NOMO-1 treated with dmso at 0.1 percent for 144 hours (cell line): ENCODE results near the gene ZFP90.
"Not testable (repeated sequence)": the region's sequence is repeated elsewhere in the genome, so short reads cannot be mapped to it uniquely, and the experiment has no call there.

Source experiments
- DNase-seq: peaks from one replicate; lab custom pipeline; 2025; ENCODE audit not compliant: unreplicated experiment; lab: John Stamatoyannopoulos, UW

ZFP90 gene

DNA sequence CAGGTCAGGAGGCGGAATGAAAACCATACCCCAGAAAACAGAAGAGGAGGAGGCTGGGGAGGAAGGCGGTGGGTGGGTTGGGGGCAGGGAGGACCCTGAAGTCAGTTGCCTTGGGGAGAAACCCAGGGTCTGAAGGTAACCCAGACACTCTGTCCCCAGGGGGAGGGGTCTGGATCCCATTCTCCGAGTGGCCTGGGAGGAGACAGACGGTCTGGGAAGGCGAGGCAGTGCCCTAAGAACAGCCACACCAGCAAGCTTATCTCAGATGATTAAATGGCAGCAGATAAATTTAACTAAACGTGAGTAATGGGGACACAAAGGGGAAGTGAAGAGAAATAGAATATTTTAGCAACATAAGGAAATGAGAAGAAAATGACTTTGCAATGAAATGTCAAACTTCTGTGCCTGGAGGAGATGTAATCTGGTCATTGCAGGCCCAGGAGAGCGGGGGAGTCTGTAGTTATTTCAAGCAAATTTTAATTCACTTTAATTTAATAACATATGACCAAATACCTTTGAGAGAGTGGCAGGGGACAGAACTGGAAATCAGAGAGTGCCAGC is 21.4 kb upstream of the ZFP90 start:
- DNase-seq = no peak

DNA sequence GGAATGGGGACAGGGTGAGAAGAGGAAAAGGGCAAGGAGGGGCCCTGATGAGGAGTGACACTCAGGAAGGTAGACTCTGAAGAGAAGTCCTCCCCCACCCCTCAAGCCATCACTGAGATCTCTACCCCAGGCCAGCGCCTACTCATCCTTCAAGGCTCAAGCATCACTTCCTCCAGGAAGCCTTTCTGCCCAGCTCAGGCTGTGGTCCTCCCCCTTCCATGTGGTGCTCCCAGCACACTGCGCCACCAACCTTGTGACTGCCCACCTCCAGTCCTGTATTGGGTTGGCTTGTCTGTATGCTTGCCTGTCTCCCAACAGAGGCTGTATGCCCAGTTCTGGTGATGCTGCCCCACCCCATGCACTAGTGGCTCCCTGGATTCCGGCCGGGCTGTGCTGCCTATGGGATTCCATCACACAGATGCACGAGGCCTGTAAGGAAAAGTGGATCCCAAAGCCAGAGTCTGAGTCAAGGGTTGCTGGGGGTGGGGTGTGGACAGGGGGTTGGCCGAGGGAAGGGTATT is 19.8 kb upstream of the ZFP90 start:
- DNase-seq = no peak

DNA sequence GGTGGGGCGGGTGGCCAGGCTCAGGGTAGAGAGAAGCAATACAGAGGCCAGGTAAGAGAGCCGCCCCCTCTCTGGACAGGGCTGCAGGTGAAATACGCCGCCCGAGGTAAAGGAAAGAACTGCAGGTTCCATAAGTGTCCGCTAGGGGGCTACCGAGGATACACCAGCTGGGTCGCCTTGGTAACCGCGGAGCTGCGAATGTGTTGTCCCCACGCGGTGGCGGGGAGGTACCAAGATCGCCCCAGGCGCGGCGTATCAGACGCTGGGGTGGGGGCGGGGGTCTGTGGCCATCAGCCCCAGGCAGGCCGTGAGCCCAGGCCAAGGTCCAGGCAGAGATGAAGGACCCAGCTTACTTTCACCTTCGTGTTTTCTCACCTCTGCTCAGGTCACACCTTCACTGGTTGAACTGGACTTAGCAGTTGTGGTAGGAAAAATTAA is 18.4 kb upstream of the ZFP90 start:
- DNase-seq = peak; percentile 52

DNA sequence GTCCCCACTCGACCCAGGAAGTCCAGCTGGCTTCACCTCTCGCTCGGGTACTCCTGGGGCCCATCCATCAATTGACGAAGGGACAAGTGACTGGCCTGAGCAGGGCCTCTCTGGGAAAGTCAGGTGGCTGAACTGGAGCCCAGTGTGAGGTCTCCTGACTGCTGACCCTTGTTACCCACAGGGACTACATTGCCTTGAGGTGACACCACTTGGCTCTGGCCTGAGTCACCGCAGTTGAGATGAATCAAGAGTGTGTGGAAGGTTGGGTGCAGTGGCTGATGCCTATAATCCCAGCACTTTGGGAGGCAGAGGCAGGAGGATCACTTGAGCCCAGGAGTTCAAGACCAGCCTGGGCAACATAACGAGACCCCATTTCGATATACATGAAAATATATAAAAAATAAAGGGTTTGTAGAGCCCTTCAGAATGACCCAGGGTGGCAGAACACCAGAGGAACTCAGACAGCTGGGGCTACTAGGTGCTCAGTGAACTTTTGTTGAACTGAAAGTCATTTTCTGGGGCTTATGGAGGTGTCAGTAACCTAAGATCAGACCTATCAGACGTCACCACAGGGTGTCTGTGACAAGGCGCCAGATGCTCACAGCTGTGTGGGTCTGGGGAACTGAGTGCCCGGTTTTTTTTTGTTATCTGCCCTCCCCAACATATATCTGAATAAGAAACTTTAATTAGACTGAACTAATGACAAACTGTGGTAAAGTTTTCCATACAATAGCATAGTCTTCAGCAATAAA is 14.8 kb upstream of the ZFP90 start:
- DNase-seq = no peak

DNA sequence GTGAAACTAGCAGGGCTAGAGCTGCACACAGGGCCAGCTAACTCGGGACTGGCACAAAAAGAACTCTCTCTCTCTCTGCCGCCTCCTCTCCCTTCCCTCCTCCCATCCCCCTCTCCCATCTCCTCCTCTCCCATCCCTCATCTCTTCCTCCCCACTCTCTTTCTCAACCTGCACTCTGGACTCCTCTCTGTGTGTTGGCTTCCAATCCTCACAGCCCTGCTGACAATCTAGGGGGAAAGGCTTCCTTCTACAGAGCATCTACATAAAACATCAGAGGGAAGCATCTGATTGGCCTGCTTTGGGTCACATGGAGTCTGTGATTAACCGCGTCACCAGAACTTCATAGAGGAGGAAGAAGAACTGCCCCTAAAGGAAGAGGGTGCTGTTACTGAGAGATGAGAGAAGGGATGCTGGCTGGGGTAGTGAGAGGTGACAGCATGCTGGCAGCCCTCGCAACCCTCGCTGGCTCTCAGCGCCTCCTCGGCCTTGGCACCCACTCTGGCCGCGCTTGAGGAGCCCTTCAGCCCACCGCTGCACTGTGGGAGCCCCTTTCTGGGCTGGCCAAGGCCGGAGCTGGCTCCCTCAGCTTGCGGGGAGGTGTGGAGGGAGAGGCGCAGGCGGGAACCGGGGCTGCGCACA is 12.8 kb upstream of the ZFP90 start:
- DNase-seq = no peak

DNA sequence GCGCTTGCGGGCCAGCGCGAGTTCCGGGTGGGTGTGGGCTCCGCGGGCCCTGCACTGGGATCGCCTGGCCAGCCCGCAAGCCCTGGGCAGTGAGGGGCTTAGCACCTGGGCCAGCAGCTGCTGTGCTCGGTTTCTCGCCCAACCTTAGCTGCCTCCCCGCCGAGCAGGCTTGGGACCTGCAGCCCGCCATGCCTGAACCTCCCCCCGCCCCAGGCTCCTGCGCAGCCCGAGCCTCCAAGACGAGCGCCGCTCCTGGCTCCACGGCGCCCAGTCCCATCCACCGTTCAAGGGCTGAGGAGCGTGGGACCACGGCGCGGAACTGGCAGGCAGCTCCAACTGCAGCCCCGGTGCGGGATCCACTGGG is 12.3 kb upstream of the ZFP90 start:
- DNase-seq = no peak

DNA sequence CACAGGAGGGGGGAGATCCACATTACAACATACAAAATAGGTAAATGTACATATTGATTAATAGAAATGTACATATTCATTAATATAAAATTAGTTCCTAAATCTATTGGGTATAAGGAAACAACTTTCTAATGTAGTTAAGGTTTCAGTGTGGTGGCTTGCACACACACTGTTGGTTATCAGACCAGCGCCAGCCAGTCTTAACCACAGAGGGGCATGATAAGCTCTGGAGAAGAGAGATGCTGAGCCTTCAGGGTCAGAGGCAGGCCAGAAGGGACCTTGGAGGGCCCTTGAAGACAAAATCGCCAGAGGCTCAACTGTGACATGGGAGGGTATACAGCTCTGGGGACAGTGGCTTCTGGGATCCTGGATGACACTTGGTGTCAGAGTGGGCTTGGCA is 10.9 kb upstream of the ZFP90 start:
- no peak for DNase-seq

DNA sequence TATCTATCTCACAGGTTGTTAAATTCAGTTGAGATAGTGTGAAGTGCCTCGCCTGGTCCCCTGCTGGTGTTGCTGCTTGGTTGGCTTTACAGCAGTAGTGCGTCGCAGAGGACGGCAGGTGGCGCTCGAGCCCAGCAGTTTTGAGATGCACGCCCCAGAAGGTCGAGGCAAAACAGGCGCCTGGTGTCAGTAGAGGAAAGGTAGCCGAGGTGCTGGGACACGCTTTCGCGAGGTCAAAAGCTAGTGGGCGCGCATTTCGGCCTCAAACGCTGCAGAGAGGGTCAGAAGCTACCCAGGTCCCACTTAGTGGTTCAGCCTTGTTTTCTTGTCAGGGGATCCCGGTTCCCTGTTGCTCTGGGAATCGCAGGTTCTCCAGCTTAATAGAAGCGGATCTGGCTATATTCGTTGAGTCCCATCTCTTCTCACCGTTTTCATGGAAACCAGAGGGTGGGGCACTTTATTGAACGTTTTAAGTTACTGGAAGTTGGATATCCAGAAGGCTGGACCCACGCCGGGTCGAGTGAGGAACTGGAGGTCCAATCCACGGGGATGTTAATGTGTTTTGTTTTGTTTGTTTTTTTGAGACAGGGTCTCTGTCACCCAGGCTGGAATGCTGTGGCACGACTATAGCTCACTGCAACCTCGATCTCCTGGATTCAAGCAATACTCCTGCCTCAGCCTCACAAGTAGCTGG is 10.3 kb upstream of the ZFP90 start:
- DNase-seq = peak; percentile 81

DNA sequence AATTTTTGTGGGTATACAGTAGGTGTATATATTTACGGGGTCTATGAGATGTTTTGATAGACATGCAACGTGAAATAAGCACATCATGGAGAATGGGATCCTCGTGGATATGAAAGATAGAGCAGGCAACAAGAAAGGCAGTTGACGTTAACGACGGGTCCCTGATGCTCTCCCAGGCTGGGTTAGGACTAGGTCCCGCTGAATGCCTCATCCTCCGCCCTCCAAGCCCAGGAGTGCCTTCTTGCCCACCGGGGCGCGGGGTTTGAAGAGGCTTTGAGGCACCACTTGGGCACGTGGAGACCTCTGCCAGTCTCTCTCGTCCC is 9.5 kb upstream of the ZFP90 start:
- DNase-seq = no peak

DNA sequence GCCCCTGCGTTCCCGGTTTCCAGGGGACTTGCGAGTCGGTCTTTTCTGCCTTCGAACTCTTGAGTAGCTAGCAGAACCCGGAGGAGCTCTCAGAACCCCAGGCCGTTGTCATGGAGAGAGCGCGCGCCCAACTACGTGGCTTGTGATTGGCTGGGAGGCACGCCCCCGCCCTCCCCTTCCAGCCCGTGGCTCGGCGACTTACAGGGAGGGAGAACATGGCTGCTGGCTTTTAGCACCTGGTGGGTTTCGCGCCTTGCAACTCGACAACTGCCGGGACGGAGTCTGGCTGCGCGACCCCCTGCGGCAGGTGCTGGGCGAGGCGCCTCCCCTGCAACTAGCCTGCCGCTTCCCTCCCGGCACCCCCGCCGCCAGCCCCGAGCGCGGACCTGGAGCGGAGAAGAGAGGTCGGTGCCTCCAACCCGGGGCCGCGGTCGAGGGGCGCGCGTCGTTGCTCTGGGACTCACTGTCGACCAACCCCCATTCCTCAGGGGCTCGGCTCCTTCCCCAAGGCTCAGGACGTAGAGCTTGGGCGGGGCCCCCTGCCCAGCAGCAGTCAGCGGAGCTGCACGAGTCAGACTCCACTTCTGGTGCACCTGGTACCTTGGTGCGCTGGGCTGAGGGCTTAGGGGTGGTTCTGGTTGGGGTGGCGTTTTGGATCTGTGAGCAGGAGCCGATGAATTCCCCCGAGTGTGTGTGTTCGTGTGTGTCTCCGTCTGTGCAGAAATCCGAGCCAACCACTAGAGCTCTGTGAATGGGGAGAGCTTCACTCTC is 9.0 kb upstream of the ZFP90 start:
- peak; percentile 70 for DNase-seq

DNA sequence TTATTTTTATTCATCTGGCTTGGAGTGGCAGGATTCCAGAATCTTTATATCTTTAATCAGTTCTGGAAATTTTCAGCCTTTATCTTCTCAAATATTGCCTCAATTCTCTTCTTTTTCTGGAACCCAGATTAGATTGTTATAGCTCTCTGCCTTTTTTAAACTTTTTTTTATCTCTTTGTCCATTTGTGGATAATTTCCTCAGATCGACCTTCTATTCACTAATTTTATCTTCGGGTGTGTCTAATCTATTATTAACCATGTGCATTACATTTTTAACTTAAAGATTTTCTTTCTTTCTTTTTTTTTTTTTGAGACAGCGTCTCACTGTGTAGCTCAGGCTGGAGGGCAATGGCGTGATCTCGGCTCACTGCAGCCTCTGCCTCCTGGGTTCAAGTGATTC is 5.2 kb upstream of the ZFP90 start:
- DNase-seq = no peak

DNA sequence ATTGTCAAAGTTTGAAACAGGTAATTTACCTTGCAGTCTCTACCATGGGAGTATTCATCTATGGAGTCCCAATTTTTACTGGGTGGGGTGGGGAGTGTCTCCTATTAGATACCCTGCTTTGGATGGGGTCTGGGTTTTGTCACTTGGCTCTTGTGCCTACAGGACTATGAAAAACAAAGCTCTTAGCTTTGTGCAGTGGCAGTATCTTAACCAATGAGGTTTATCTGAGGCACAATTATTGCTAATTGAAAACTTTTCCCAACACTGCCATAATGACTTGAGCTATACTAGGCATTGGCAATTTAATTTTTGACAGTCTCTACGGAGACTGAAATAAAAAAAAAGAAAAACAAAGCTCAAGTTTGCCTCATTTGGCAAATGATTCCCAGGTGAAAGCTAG is 3.8 kb upstream of the ZFP90 start:
- no peak for DNase-seq

DNA sequence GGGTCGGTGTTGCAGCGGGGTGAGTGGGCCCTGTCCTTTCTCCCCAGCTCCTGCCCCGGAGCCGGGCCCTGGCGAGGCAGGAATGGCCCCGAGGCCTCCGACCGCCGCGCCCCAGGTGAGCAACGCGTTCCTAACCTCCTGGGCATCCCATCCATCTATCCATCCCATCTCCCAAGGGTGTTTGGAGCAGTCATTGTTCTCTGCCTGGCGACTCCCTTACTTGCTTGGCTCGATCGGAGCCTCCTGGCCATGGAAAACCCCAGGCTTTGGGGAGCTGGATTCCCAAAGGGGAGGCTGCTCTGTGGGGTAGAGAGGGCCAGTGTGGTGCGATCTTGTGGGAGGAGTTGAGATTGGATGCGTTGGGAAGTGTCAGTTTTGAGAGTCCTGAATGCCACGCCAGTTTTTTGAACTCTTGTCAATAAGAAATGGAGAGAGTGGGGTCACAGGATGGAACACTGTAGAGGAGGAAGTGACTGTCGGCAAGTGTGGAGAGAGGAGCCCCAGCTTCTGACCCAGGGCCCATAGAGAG is 684 bp downstream of the ZFP90 start:
- DNase-seq = peak; percentile 12

DNA sequence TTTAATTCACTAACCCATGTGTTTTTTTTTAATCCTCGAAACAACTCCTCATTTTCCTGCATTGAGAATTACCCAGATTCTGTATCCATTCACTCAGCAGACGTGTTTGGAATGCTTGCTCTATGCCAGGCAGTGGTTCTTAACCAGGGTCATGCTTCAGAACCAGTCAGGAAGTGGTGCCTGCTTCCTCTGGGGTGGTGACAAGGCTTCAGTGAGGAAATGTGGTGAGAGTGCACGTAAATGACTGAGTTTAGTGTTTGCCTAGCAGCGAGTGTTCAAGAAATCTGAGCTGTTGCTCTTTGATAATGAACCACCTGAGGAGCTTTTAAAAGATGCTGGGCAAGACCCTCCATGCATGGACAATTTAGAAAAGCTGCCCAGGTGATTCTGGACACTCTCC is 9.9 kb downstream of the ZFP90 start:
- no peak for DNase-seq

DNA sequence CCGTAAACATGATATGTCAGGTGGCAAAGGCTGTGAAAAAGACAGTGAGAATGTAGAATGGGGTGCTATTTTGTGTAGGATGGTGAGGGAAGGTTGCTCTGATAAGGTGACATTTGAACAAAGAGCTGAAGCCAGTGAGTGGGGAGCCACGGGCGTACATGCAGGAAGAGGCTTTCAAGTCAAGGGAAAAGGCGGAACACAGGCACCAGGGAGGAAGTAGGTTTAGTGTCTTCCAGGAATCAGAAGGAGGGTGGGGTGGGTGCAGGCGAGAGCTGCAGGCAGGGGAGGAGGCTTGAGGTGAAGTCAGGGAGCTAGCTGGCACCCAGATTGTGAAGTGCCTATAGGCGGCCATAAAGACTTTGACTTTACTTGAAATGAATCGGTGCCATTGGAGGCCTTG is 14.1 kb downstream of the ZFP90 start:
- no peak for DNase-seq

DNA sequence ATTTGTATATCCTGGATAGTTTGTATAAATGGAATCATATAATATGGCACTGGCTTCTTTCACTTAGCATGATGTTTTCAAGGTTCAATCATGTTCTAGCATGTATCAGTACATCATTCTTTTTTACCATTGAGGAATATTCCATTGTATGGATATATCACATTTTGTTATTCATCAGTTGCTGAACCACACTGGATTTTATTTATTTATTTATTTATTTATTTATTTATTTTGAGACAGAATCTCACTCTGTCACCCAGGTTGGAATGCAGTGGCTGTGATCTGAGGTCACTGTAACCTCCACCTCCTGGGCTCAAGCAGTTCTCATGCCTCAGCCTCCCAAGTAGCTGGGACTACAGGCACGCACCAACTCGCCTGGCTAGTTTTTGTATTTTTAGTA is 21.2 kb downstream of the ZFP90 start:
- DNase-seq = not testable (repeated sequence)

DNA sequence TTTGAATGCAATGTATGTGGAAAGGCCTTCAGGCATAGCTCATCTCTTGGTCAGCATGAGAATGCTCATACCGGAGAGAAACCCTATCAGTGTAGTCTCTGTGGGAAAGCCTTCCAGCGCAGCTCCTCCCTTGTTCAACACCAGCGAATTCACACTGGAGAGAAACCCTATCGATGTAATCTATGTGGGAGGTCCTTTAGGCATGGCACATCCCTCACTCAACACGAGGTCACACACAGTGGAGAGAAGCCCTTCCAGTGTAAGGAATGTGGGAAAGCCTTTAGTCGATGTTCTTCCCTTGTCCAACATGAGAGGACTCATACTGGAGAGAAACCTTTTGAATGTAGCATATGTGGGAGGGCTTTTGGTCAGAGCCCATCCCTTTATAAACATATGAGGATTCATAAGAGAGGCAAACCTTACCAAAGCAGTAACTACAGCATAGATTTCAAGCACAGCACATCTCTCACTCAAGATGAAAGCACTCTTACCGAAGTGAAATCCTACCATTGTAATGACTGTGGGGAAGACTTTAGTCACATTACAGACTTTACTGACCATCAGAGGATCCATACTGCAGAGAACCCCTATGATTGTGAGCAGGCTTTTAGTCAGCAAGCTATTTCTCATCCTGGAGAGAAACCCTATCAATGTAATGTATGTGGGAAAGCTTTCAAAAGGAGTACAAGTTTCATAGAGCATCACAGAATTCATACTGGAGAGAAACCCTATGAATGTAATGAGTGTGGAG is 24.7 kb downstream of the ZFP90 start:
- no peak for DNase-seq

DNA sequence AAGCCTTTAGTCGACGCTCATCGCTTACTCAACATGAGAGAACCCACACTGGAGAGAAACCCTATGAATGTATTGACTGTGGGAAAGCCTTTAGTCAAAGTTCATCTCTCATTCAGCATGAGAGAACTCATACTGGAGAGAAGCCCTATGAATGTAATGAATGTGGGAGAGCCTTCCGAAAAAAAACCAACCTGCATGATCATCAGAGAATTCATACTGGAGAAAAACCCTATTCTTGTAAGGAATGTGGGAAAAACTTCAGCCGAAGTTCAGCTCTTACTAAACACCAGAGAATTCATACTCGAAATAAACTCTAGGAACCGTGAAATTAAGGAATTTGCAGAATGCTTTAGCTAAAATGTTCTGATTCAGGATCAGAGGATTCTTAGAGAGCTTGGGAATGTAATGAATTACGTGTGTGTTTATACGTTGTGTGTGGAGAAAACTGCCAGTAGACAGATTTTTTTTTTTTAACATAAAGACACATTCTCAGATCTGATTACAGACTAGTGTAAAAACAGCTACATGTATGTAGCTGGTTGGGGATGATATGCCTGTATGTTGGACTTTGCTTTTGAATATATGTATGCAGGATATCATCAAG is 25.4 kb downstream of the ZFP90 start:
- DNase-seq = no peak

DNA sequence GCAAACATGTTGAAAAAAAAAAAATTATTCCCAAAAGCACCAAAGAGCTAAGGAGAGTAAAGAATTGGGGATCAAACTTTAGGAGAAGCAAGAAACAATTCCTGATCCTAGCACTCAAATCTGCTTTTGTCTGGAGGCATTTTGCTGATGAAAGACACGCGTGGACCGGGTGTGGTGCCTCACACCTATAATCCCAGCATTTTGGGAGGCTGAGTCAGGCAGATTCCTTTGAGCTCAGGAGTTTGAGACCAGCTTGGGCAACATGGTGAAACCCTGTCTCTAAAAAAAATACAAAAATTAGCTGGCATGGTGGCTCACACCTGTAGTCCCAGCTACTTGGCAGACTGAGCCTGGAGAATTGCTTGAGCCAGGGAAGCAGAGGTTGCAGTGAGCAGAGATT is 35.4 kb downstream of the ZFP90 start:
- no peak for DNase-seq

DNA sequence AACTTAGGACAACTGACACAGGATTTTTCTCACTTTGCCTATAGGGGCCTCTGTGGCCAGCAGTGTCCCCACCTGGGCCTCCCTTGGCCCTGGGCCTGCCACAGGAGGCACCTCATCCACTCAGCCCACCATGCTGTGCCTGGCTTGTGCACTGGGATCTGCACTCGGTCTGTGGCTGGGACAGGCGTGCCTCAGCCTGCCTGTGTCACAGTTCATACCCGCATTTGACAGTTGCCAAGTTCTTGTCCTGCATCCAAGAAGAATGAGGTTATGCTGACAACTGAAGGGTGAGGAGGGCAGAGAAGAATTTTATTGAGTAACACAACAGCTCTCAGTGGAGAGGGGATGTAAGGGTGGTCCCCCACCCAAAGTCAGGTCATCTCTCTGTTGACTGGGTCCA is 36.0 kb downstream of the ZFP90 start:
- DNase-seq = no peak
